HG03097 (cell line): Measurements from ENCODE around the gene EGFL6.
"Not testable (repeated sequence)": the region's sequence is repeated elsewhere in the genome, so short reads cannot be mapped to it uniquely, and the experiment has no call there.

Experiments used
- ATAC-seq: cut with Tn5 transposase; IDR thresholded peaks from one replicate; pipeline ENCODE4 v1.9.1; 2021; ENCODE audit not compliant: unreplicated experiment, low FRiP score

Gene EGFL6

GRCh38 chrX:13590207-13590606, 20.8 kb downstream of the EGFL6 start:
- no peak for ATAC-seq

GRCh38 chrX:13590914-13591313, 21.5 kb downstream of the EGFL6 start:
- no peak for ATAC-seq

GRCh38 chrX:13597874-13598273, 28.5 kb downstream of the EGFL6 start:
- ATAC-seq = no peak

- no peak for ATAC-seq
These were observed 29.5 kb downstream of the EGFL6 start for GRCh38 chrX:13598877-13599276.

GRCh38 chrX:13599491-13599890, 30.1 kb downstream of the EGFL6 start:
- no peak for ATAC-seq

- ATAC-seq = no peak
These were observed 36.2 kb downstream of the EGFL6 start for GRCh38 chrX:13605611-13606010.

GRCh38 chrX:13607331-13607995, 38.1 kb downstream of the EGFL6 start:
- no peak for ATAC-seq

- no peak for ATAC-seq
These were observed 38.6 kb downstream of the EGFL6 start for GRCh38 chrX:13607996-13608365.

- ATAC-seq = no peak
These were observed 44.8 kb downstream of the EGFL6 start for GRCh38 chrX:13614154-13614553.

GRCh38 chrX:13620207-13620606, 50.8 kb downstream of the EGFL6 start:
- ATAC-seq = no peak

GRCh38 chrX:13622401-13622964, 53.1 kb downstream of the EGFL6 start:
- no peak for ATAC-seq

- no peak for ATAC-seq
These were observed 57.9 kb downstream of the EGFL6 start for GRCh38 chrX:13627306-13627705.

- not testable (repeated sequence) for ATAC-seq
These were observed 67.8 kb downstream of the EGFL6 start for GRCh38 chrX:13637224-13637623.

- no peak for ATAC-seq
These were observed 68.6 kb downstream of the EGFL6 start for GRCh38 chrX:13638021-13638420.

- ATAC-seq = no peak
These were observed 69.4 kb downstream of the EGFL6 start for GRCh38 chrX:13638826-13639225.

GRCh38 chrX:13641684-13642083, 72.3 kb downstream of the EGFL6 start:
- ATAC-seq = not testable (repeated sequence)

- ATAC-seq = no peak
These were observed 76.2 kb downstream of the EGFL6 start for GRCh38 chrX:13645464-13646153.

GRCh38 chrX:13646154-13646549, 76.8 kb downstream of the EGFL6 start:
- no peak for ATAC-seq

GRCh38 chrX:13647709-13648212, 78.4 kb downstream of the EGFL6 start:
- ATAC-seq = no peak

- ATAC-seq = not testable (repeated sequence)
These were observed 78.9 kb downstream of the EGFL6 start for GRCh38 chrX:13648336-13648735.

GRCh38 chrX:13649838-13650237, 80.4 kb downstream of the EGFL6 start:
- no peak for ATAC-seq

GRCh38 chrX:13650318-13650717, 80.9 kb downstream of the EGFL6 start:
- no peak for ATAC-seq
